Panc1 (cell line): ENCODE results near the gene OPA1. TPM values are rescaled to one million over a fixed set of nuclear protein-coding genes. Genes with fewer than 3 reads are reported as not detected.

Experiments used
- ATAC-seq: fragments of 200-7000 bp; cut with Tn5 transposase; 2 replicates; pipeline ENCODE4 v1.9.1; 2020; ENCODE audit warnings: mild to moderate bottlenecking, moderate library complexity
- BruUV-seq: library from RNA; stranded (reverse); fragments of 400-500 nt; replicated peaks from 2 replicates; lab custom pipeline; 2021; lab: Mats Ljungman, UMichigan
- CTCF ChIA-PET: fragments of 300-600 bp; sonication (Branson Sonifier 250); formaldehyde crosslinking; loops from one replicate; lab custom pipeline; 2022; ENCODE audit warnings: antibody characterized with exemption; lab: Charles Lee
- POLR2A ChIA-PET: fragments of 300-600 bp; sonication (Branson Sonifier 250); formaldehyde crosslinking; loops from one replicate; lab custom pipeline; 2022; ENCODE audit warnings: antibody characterized with exemption; lab: Charles Lee
- DNase-seq: peaks from one replicate; pipeline ENCODE4 v3.0.0-alpha.2; 2010; ENCODE audit warnings: low read depth, low spot score
- H3K27ac ChIP-seq: 2 replicates; pipeline ENCODE4 v1.5.1; 2011; ENCODE audit warnings: mild to moderate bottlenecking, low read length, inconsistent platforms
- H3K27me3 ChIP-seq: fragments of 200-500 bp; sonication (Bioruptor generic); 2 replicates; pipeline ENCODE4 v1.6.0; 2014; ENCODE audit warnings: low read length, inconsistent platforms; ENCODE audit not compliant: control insufficient read depth, insufficient read depth
- H3K36me3 ChIP-seq: fragments of 200-500 bp; sonication (Bioruptor generic); 2 replicates; pipeline ENCODE4 v1.5.1; 2014; ENCODE audit warnings: inconsistent platforms, mild to moderate bottlenecking, low read length, moderate library complexity; ENCODE audit not compliant: control insufficient read depth, insufficient read depth
- H3K4me1 ChIP-seq: 2 replicates; pipeline ENCODE4 v1.5.1; 2011; ENCODE audit warnings: inconsistent platforms, mild to moderate bottlenecking, low read length, moderate library complexity; ENCODE audit not compliant: control insufficient read depth, insufficient read depth
- H3K4me3 ChIP-seq, 2 experiments: 2 replicates each; pipeline ENCODE4 v1.5.1; 2011 to 2012; ENCODE audit warnings: low read depth in 2 of 2, low read length in 2 of 2, mild to moderate bottlenecking in 2 of 2, inconsistent platforms in 1 of 2, moderate library complexity in 1 of 2
- H3K9me3 ChIP-seq: fragments of 200-500 bp; sonication (Bioruptor generic); 2 replicates; pipeline ENCODE4 v1.5.1; 2014; ENCODE audit warnings: low read depth, mild to moderate bottlenecking, inconsistent platforms, low read length, moderate library complexity; ENCODE audit not compliant: control insufficient read depth, insufficient read depth
- CTCF ChIP-seq: fragments of 450-650 bp; IDR thresholded peaks from 2 replicates; pipeline ENCODE4 v1.5.1; 2017; ENCODE audit warnings: mild to moderate bottlenecking
- POLR2AphosphoS5 ChIP-seq: IDR thresholded peaks from 2 replicates; pipeline ENCODE4 v1.6.1; 2012; ENCODE audit warnings: mild to moderate bottlenecking, low read depth, low read length, moderate library complexity
- SIN3A ChIP-seq: IDR thresholded peaks from 2 replicates; pipeline ENCODE4 v1.6.1; 2012; ENCODE audit warnings: low read depth, mild to moderate bottlenecking, low read length, moderate library complexity, borderline replicate concordance; ENCODE audit not compliant: insufficient read depth
- TCF7L2 ChIP-seq: IDR thresholded peaks from 2 replicates; pipeline ENCODE4 v1.6.1; 2011; ENCODE audit warnings: mild to moderate bottlenecking, low read depth, low read length, inconsistent platforms
- in situ Hi-C: cut with HindIII; loops from 2 replicates; pipeline ENCODE4 v1.10.0; 2016; ENCODE audit warnings: low sequenced_read_pairs, low pct_unique_long_range_greater_than_20kb
- intact Hi-C: fragments of 100-400 bp; cut with micrococcal nuclease; formaldehyde crosslinking; loops from one replicate; pipeline ENCODE4 v1.10.0; 2022; ENCODE audit not compliant: unreplicated experiment
- total RNA-seq: library from RNA; stranded (reverse); gene quantifications from one replicate; pipeline ENCODE4 v1.2.1, GENCODE V29; 2021; ENCODE audit not compliant: unreplicated experiment
- TF ChIP-seq, protein P1 (sequence below), 2 experiments: IDR thresholded peaks; 2 replicates each; pipeline ENCODE4 v1.6.1; 2011 to 2012; ENCODE audit warnings: low read depth in 2 of 2, control low read depth in 1 of 2, low read length in 1 of 2, mild to moderate bottlenecking in 1 of 2, moderate library complexity in 1 of 2; ENCODE audit not compliant: insufficient read depth in 1 of 2

Gene OPA1
- total RNA-seq, 1 experiment from 2014 or later, result 109 TPM

DNA sequence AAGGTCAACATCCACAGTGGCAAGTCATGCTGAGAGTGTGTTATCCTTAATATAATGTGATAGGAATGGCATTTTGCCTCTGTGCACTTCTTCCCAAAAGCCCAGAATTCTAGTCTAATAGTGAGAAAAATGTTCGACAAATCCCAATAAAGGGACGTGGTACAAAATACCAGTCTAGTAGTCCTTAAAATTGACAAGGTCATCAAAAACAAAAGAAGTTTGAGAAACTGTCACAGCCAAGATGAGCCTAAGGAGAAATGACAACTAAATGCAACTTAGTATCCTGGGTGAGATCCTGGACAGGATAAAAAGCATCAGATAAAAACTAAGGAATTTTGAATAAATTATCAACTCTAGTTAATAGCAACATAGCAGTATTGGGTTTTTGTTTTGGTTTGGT, 23.9 kb upstream of the OPA1 start:
- ATAC-seq (no peak), DNase-seq (no peak)
- no peaks in the 10 kb centered on the region for H3K4me1 ChIP-seq
- CTCF ChIA-PET, result interaction anchor here (0.7 kb wide), 1 partner anchor 229 kb away, joined by 3 read pairs; no protein-coding TSS in a partner anchor
- H3K27ac ChIP-seq, result no peak overlapping the region
- H3K36me3 ChIP-seq, result no peaks in the 10 kb centered on the region
- no peak overlapping the region for H3K4me3 ChIP-seq
- peaks cover 9% of the 10 kb centered on the region; the same call in 1 of the 2 replicates for H3K27me3 ChIP-seq
- POLR2A ChIA-PET, result no interaction called here
- no peaks in the 10 kb centered on the region for H3K9me3 ChIP-seq
- BruUV-seq, result no TSS peak
- in situ Hi-C loops, result no loop called here
- intact Hi-C loops, result no loop called here
- no peak for TF ChIP-seq POLR2AphosphoS5
- TF ChIP-seq SIN3A, result no peak
- no peak for TF ChIP-seq TCF7L2
- TF ChIP-seq, protein P1, sequence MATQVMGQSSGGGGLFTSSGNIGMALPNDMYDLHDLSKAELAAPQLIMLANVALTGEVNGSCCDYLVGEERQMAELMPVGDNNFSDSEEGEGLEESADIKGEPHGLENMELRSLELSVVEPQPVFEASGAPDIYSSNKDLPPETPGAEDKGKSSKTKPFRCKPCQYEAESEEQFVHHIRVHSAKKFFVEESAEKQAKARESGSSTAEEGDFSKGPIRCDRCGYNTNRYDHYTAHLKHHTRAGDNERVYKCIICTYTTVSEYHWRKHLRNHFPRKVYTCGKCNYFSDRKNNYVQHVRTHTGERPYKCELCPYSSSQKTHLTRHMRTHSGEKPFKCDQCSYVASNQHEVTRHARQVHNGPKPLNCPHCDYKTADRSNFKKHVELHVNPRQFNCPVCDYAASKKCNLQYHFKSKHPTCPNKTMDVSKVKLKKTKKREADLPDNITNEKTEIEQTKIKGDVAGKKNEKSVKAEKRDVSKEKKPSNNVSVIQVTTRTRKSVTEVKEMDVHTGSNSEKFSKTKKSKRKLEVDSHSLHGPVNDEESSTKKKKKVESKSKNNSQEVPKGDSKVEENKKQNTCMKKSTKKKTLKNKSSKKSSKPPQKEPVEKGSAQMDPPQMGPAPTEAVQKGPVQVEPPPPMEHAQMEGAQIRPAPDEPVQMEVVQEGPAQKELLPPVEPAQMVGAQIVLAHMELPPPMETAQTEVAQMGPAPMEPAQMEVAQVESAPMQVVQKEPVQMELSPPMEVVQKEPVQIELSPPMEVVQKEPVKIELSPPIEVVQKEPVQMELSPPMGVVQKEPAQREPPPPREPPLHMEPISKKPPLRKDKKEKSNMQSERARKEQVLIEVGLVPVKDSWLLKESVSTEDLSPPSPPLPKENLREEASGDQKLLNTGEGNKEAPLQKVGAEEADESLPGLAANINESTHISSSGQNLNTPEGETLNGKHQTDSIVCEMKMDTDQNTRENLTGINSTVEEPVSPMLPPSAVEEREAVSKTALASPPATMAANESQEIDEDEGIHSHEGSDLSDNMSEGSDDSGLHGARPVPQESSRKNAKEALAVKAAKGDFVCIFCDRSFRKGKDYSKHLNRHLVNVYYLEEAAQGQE (IDR thresholded peaks at IDR 0.05; ENCODE audit: insufficient read depth in 1 of 2, low read depth in 2 of 2, low read length in 1 of 2), result no peak

- in situ Hi-C loops, result no loop called here
- ATAC-seq (peak; percentile 93), DNase-seq (peak; percentile 56)
- no TSS peak for BruUV-seq
- ChIA-PET POLR2A (no interaction called here), CTCF (interaction anchor here (0.6 to 1.3 kb wide), 6 partner anchors 32 to 785 kb away, joined by 3 to 7 read pairs (median 4); no protein-coding TSS in a partner anchor)
- TF ChIP-seq POLR2AphosphoS5 (no peak), CTCF (peak; percentile 91), TCF7L2 (no peak)
- TF ChIP-seq, protein P1 (IDR thresholded peaks at IDR 0.05; ENCODE audit: insufficient read depth in 1 of 2, low read depth in 2 of 2, low read length in 1 of 2), result no peak
- Histone ChIP-seq H3K36me3 (no peaks in the 10 kb centered on the region), H3K9me3 (no peaks in the 10 kb centered on the region), H3K27ac (no peak overlapping the region), H3K4me1 (no peaks in the 10 kb centered on the region), H3K4me3 (no peak overlapping the region), H3K27me3 (peaks cover 20% of the 10 kb centered on the region)
- intact Hi-C loops, result loop anchor here (1.0 to 10.0 kb wide), 6 partner anchors 111 to 1105 kb away; no protein-coding TSS in a partner anchor
Measured at GRCh38 chr3:193572426-193572908, 20.5 kb upstream of the OPA1 start.
